Karpas-422 (cell line): Measurements from ENCODE around the gene KIAA1958. TPM values are rescaled to one million over a fixed set of nuclear protein-coding genes. Genes with fewer than 3 reads are reported as not detected.
A peak's percentile ranks its signal among the peaks of the same experiment; 100 is the strongest.

Experiments
- DNase-seq: peaks from one replicate; pipeline ENCODE4 v3.0.0-alpha.2; 2015
- H2AFZ ChIP-seq: fragments of 200-600 bp; sonication (generic); 2 replicates; pipeline ENCODE4 v1.6.1; 2014; ENCODE audit warnings: antibody characterized with exemption, low read length, mixed read lengths
- H3K27ac ChIP-seq: fragments of 200-600 bp; sonication (generic); 2 replicates; pipeline ENCODE4 v1.5.1; 2014; ENCODE audit warnings: mild to moderate bottlenecking, low read length, moderate library complexity
- H3K27me3 ChIP-seq: fragments of 200-600 bp; sonication (generic); 2 replicates; pipeline ENCODE4 v1.6.1; 2014; ENCODE audit warnings: low read length, mixed read lengths
- H3K36me3 ChIP-seq: fragments of 200-600 bp; sonication (generic); 2 replicates; pipeline ENCODE4 v1.6.1; 2014; ENCODE audit warnings: low read length, mixed read lengths; ENCODE audit not compliant: insufficient read depth
- H3K4me1 ChIP-seq: fragments of 200-600 bp; sonication (generic); 2 replicates; pipeline ENCODE4 v1.6.1; 2014; ENCODE audit warnings: mild to moderate bottlenecking, low read length, mixed read lengths
- H3K4me2 ChIP-seq: fragments of 200-600 bp; sonication (generic); 2 replicates; pipeline ENCODE4 v1.6.1; 2014; ENCODE audit warnings: low read length, low read depth, mild to moderate bottlenecking; ENCODE audit not compliant: poor library complexity, severe bottlenecking
- H3K4me3 ChIP-seq: fragments of 200-600 bp; sonication (generic); 2 replicates; pipeline ENCODE4 v1.5.1; 2014; ENCODE audit warnings: mild to moderate bottlenecking, antibody characterized with exemption, low read length, mixed read lengths
- H3K79me2 ChIP-seq: fragments of 200-600 bp; sonication (generic); 2 replicates; pipeline ENCODE4 v1.6.1; 2014; ENCODE audit warnings: mild to moderate bottlenecking, low read length, mixed read lengths
- H3K9ac ChIP-seq: fragments of 200-600 bp; sonication (generic); 2 replicates; pipeline ENCODE4 v1.6.0; 2014; ENCODE audit warnings: low read length
- H3K9me2 ChIP-seq: fragments of 200-600 bp; sonication (generic), shearing (Covaris generic); replicated peaks from 2 replicates; pipeline ENCODE4 v1.6.0; 2014; ENCODE audit warnings: mild to moderate bottlenecking, low read length, moderate library complexity; ENCODE audit not compliant: insufficient read depth
- H3K9me3 ChIP-seq: fragments of 300-700, 200-600 bp; sonication (generic); 2 replicates; pipeline ENCODE4 v1.6.1; 2014; ENCODE audit warnings: low read length, mixed read lengths
- H4K20me1 ChIP-seq: fragments of 200-600 bp; sonication (generic); 2 replicates; pipeline ENCODE4 v1.6.1; 2014; ENCODE audit warnings: mild to moderate bottlenecking, antibody characterized with exemption, low read length, low read depth; ENCODE audit not compliant: insufficient read depth
- total RNA-seq: library from RNA; depleted of rRNA; stranded (reverse); fragments of >200 nt; shearing (Covaris generic); gene quantifications from 2 replicates; pipeline ENCODE4 v1.2.3, GENCODE V29; 2014; ENCODE audit warnings: low replicate concordance; rRNA removed

Gene KIAA1958
- total RNA-seq, result 28.5 and 44.7 TPM in 2 replicates

GRCh38 chr9:112486221-112487007, at the start of gene KIAA1958:
TSS of gene KIAA1958 (plus strand) at chr9:112486827. CDS start at chr9:112574081, 87,254 bp downstream.
- peaks cover 8% of the 10 kb centered on the region; the same call in 1 of the 2 replicates for H4K20me1 ChIP-seq
- H3K4me3 ChIP-seq, result peak within 1 kb of the TSS; percentile 92
- peak within 1 kb of the TSS; percentile 95 for H3K9ac ChIP-seq
- H3K9me2 ChIP-seq, result no peaks in the 10 kb centered on the region
- DNase-seq, result peak; percentile 95
- H3K9me3 ChIP-seq, result no peaks in the 10 kb centered on the region
- H3K4me2 ChIP-seq, result peak within 1 kb of the TSS; percentile 93
- no peaks in the 10 kb centered on the region for H3K27me3 ChIP-seq
- peaks cover 40% of the 10 kb centered on the region for H3K4me1 ChIP-seq
- H3K79me2 ChIP-seq, result peaks cover 76% of the 10 kb centered on the region
- peaks cover 12% of the 10 kb centered on the region for H3K36me3 ChIP-seq
- peak within 1 kb of the TSS; percentile 68 for H3K27ac ChIP-seq
- H2AFZ ChIP-seq, result no peak within 1 kb of the TSS

- H2AFZ ChIP-seq, result no peak overlapping the region
- H3K9me3 ChIP-seq, result no peaks in the 10 kb centered on the region
- H3K9ac ChIP-seq, result no peak overlapping the region
- peaks cover 5% of the 10 kb centered on the region; the same call in 1 of the 2 replicates for H3K36me3 ChIP-seq
- H3K27me3 ChIP-seq, result no peaks in the 10 kb centered on the region
- H3K4me2 ChIP-seq, result no peak overlapping the region
- H3K4me3 ChIP-seq, result no peak overlapping the region
- H3K9me2 ChIP-seq, result 0 out of 2 replicates have a peak, but pooled peaks cover 3% of the 10 kb centered on the region
- H3K79me2 ChIP-seq, result no peaks in the 10 kb centered on the region
- DNase-seq, result no peak
- no peak overlapping the region for H3K27ac ChIP-seq
- H4K20me1 ChIP-seq, result no peaks in the 10 kb centered on the region
- H3K4me1 ChIP-seq, result no peaks in the 10 kb centered on the region
Measured at GRCh38 chr9:112437406-112437805, 49.2 kb upstream of the KIAA1958 start.

DNA sequence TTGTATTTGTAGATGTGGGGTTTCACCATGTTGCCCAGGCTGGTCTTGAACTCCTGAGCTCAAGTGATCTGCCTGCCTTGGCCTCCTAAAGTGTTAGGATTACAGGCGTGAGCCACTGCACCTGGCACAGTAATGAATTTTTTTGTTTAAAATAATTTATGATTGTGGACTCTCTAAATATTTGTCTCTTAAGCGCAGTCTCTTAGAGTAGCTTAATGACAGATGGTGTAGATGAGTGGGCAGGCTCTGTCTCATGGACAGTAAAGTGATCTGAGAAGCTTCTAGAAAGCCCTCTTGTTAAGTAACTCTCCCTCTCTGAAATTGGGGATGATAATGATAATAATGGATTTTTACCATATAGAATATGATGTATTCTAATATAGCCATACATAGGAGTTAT, 47.5 kb upstream of the KIAA1958 start:
- H3K27ac ChIP-seq, result no peak overlapping the region
- no peaks in the 10 kb centered on the region for H3K79me2 ChIP-seq
- H3K9me3 ChIP-seq, result no peaks in the 10 kb centered on the region
- no peak for DNase-seq
- H3K9me2 ChIP-seq, result 0 out of 2 replicates have a peak, but pooled peaks cover 3% of the 10 kb centered on the region
- H2AFZ ChIP-seq, result no peak overlapping the region
- H3K9ac ChIP-seq, result no peak overlapping the region
- H3K4me2 ChIP-seq, result no peak overlapping the region
- H3K27me3 ChIP-seq, result no peaks in the 10 kb centered on the region
- no peaks in the 10 kb centered on the region for H4K20me1 ChIP-seq
- peaks cover 5% of the 10 kb centered on the region; the same call in 1 of the 2 replicates for H3K36me3 ChIP-seq
- no peak overlapping the region for H3K4me3 ChIP-seq
- no peaks in the 10 kb centered on the region for H3K4me1 ChIP-seq

GRCh38 chr9:112439825-112440224, 46.8 kb upstream of the KIAA1958 start:
- no peaks in the 10 kb centered on the region for H4K20me1 ChIP-seq
- H3K9ac ChIP-seq, result no peak overlapping the region
- peaks cover 1% of the 10 kb centered on the region for H3K4me1 ChIP-seq
- H3K27ac ChIP-seq, result no peak overlapping the region
- no peaks in the 10 kb centered on the region for H3K79me2 ChIP-seq
- H3K27me3 ChIP-seq, result no peaks in the 10 kb centered on the region
- no peak for DNase-seq
- peaks cover 5% of the 10 kb centered on the region; the same call in 1 of the 2 replicates for H3K36me3 ChIP-seq
- H3K9me2 ChIP-seq, result 0 out of 2 replicates have a peak, but pooled peaks cover 3% of the 10 kb centered on the region
- no peak overlapping the region for H3K4me2 ChIP-seq
- H3K4me3 ChIP-seq, result no peak overlapping the region
- H2AFZ ChIP-seq, result no peak overlapping the region
- no peaks in the 10 kb centered on the region for H3K9me3 ChIP-seq

- Histone ChIP-seq H3K4me3 (no peak overlapping the region), H3K9ac (no peak overlapping the region), H3K27ac (no peak overlapping the region), H3K9me3 (no peaks in the 10 kb centered on the region), H3K9me2 (no peaks in the 10 kb centered on the region), H4K20me1 (no peaks in the 10 kb centered on the region), H2AFZ (no peak overlapping the region), H3K79me2 (no peaks in the 10 kb centered on the region), H3K27me3 (no peaks in the 10 kb centered on the region), H3K4me1 (peaks cover 34% of the 10 kb centered on the region), H3K4me2 (no peak overlapping the region), H3K36me3 (peaks cover 4% of the 10 kb centered on the region; the same call in 1 of the 2 replicates)
- DNase-seq, result peak; percentile 75
Measured at GRCh38 chr9:112443200-112443599, 43.4 kb upstream of the KIAA1958 start.

DNA sequence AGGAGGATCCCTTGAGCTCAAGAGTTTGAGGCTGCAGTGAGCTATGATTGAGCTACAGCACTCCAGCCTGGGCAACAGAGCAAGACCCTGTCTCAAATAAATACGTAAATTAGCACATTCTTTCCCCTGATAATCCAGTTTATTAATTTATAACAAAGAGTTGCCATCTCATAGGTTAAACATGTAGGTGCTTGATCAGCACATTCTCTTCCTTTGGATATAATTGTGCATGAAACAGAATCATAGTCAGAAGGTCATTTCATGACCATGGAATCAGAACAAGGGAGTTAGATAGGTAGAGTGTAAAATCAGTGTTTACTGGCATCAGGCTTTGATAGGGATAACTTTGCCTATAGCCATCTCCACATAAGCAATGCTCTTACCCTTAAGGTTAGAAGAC, 43.0 kb upstream of the KIAA1958 start:
- no peak overlapping the region for H3K27ac ChIP-seq
- no peaks in the 10 kb centered on the region for H3K79me2 ChIP-seq
- H3K9me2 ChIP-seq, result no peaks in the 10 kb centered on the region
- H3K9me3 ChIP-seq, result no peaks in the 10 kb centered on the region
- no peaks in the 10 kb centered on the region for H4K20me1 ChIP-seq
- H3K4me1 ChIP-seq, result peaks cover 34% of the 10 kb centered on the region
- H3K4me3 ChIP-seq, result no peak overlapping the region
- DNase-seq, result no peak
- H3K4me2 ChIP-seq, result no peak overlapping the region
- no peak overlapping the region for H2AFZ ChIP-seq
- H3K36me3 ChIP-seq, result no peaks in the 10 kb centered on the region; the same call in 1 of the 2 replicates
- no peaks in the 10 kb centered on the region for H3K27me3 ChIP-seq
- H3K9ac ChIP-seq, result no peak overlapping the region

DNA sequence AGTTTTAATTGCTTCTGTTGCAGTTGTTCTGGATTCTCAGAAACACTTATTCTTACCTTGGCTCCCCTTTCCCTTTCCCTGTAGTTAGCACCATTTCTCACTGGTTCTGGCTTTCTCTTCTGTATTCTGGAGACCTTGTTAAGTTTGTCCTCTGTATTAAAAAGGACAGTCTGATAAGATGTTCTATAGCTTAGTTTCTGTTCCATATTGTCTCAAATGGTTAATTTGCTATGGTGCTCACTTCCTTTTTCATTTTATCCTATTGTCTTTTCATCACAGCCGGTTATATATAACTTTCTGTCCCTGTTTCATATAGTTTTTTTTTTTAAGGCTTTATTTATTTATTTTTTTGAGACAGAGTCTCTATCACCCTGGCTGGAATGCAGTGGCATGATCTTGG, 41.4 kb upstream of the KIAA1958 start:
- Histone ChIP-seq H3K79me2 (no peaks in the 10 kb centered on the region), H3K4me2 (peak overlapping the region; percentile 26), H3K9me2 (no peaks in the 10 kb centered on the region), H3K9ac (peak overlapping the region; percentile 14; the same call in 1 of the 2 replicates), H3K27me3 (no peaks in the 10 kb centered on the region), H3K9me3 (no peaks in the 10 kb centered on the region), H2AFZ (no peak overlapping the region), H3K4me1 (peaks cover 40% of the 10 kb centered on the region), H3K27ac (peak overlapping the region; percentile 66), H4K20me1 (no peaks in the 10 kb centered on the region), H3K4me3 (no peak overlapping the region), H3K36me3 (no peaks in the 10 kb centered on the region)
- DNase-seq, result no peak

- H3K4me2 ChIP-seq, result no peak overlapping the region
- DNase-seq, result no peak
- no peak overlapping the region for H3K4me3 ChIP-seq
- H3K4me1 ChIP-seq, result peaks cover 46% of the 10 kb centered on the region
- H3K9me3 ChIP-seq, result no peaks in the 10 kb centered on the region
- H2AFZ ChIP-seq, result no peak overlapping the region
- no peak overlapping the region for H3K9ac ChIP-seq
- no peaks in the 10 kb centered on the region for H3K27me3 ChIP-seq
- no peaks in the 10 kb centered on the region for H3K79me2 ChIP-seq
- H3K36me3 ChIP-seq, result no peaks in the 10 kb centered on the region
- H3K9me2 ChIP-seq, result no peaks in the 10 kb centered on the region
- H4K20me1 ChIP-seq, result no peaks in the 10 kb centered on the region
- H3K27ac ChIP-seq, result peak overlapping the region; percentile 66
Measured at GRCh38 chr9:112446080-112446479, 40.5 kb upstream of the KIAA1958 start.
